Measurements from ENCODE around the gene SLC15A1.
A peak's percentile ranks its signal among the peaks of the same experiment; 100 is the strongest.

Gene SLC15A1

DNA sequence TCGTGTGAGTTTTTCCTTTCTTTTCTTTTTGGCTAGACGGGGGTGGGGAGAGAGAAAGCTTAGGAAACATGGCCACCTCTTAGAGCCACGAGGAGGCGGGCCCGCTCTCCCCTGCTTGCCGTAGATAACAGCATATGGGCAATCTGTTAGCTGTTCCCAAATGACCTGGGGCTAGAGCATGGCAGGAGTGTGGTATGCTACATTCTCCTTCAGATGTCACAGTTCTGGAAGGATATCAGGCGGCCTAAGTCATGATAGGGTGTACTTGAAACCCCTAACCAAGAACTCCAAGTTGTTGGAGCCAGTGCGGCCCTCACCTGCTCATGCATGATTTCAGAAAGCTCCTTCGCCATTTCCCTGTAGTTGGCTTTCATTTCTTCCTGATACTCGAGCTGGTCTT, 44.3 kb upstream of the SLC15A1 start:
- TF ChIP-seq, protein P1, sequence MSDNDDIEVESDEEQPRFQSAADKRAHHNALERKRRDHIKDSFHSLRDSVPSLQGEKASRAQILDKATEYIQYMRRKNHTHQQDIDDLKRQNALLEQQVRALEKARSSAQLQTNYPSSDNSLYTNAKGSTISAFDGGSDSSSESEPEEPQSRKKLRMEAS (IDR thresholded peaks at IDR 0.05; ENCODE audit: low read depth, low read length) = no peak
- no peak for TF ChIP-seq MYC (IDR thresholded peaks at IDR 0.05; ENCODE audit: low read depth, low read length)
- TF ChIP-seq, protein P2, sequence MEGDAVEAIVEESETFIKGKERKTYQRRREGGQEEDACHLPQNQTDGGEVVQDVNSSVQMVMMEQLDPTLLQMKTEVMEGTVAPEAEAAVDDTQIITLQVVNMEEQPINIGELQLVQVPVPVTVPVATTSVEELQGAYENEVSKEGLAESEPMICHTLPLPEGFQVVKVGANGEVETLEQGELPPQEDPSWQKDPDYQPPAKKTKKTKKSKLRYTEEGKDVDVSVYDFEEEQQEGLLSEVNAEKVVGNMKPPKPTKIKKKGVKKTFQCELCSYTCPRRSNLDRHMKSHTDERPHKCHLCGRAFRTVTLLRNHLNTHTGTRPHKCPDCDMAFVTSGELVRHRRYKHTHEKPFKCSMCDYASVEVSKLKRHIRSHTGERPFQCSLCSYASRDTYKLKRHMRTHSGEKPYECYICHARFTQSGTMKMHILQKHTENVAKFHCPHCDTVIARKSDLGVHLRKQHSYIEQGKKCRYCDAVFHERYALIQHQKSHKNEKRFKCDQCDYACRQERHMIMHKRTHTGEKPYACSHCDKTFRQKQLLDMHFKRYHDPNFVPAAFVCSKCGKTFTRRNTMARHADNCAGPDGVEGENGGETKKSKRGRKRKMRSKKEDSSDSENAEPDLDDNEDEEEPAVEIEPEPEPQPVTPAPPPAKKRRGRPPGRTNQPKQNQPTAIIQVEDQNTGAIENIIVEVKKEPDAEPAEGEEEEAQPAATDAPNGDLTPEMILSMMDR (IDR thresholded peaks at IDR 0.05; ENCODE audit: low read depth, low read length) = no peak
- no peak for TF ChIP-seq POLR2A (IDR thresholded peaks at IDR 0.05; ENCODE audit: extremely low read depth, insufficient read length)
- no peak overlapping the region for H3K4me3 ChIP-seq (ENCODE audit: low read depth, low read length)
- no peak for DNase-seq (ENCODE audit: low read depth)

DNA sequence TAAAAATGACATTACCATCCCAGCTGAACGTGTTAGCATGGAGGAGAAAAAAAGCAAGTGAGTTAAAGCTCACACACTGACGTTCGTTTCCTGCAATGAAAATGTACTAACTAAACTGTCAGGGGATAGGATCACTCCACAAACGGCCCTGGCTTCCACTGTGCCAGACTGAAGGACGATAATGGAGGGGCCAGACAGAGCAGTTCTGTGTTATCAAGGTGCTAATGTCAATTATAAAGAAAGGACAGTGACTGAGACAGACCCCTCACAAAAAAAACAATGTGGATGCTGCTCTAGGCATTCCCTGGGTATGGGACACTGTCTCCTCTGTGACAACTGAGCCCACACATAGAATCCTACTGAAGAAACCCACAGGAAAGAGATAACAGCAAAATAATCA, 43.7 kb upstream of the SLC15A1 start:
- TF ChIP-seq MYC (IDR thresholded peaks at IDR 0.05; ENCODE audit: low read depth, low read length) = no peak
- TF ChIP-seq, protein P2 (IDR thresholded peaks at IDR 0.05; ENCODE audit: low read depth, low read length) = no peak
- no peak for TF ChIP-seq POLR2A (IDR thresholded peaks at IDR 0.05; ENCODE audit: extremely low read depth, insufficient read length)
- TF ChIP-seq, protein P1 (IDR thresholded peaks at IDR 0.05; ENCODE audit: low read depth, low read length) = no peak
- DNase-seq (ENCODE audit: low read depth) = no peak
- H3K4me3 ChIP-seq (ENCODE audit: low read depth, low read length) = no peak overlapping the region

DNA sequence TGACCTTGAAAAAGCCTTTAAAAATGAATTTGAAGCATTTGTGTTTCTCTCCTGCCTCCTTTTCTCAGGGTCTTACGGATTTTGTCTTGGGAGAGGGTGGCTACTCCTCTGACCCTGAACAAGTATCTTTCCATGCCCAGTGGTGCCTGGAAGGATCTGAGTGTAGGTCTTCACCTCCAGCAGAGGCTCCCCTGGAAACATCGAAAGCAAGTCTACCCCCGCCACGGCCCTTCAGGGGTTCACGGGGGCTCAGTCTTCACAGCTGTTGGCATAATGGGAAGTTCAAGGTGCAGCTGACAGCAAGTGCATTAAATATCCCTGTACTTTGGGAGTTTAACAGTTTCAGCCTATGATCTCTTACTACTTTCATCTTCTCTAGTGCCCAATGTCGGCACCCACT, 42.7 kb upstream of the SLC15A1 start:
- no peak for DNase-seq (ENCODE audit: low read depth)
- H3K4me3 ChIP-seq (ENCODE audit: low read depth, low read length) = no peak overlapping the region
- TF ChIP-seq POLR2A (IDR thresholded peaks at IDR 0.05; ENCODE audit: extremely low read depth, insufficient read length) (no peak), MYC (IDR thresholded peaks at IDR 0.05; ENCODE audit: low read depth, low read length) (no peak)
- TF ChIP-seq, protein P2 (IDR thresholded peaks at IDR 0.05; ENCODE audit: low read depth, low read length) = no peak
- TF ChIP-seq, protein P1 (IDR thresholded peaks at IDR 0.05; ENCODE audit: low read depth, low read length) = no peak

DNA sequence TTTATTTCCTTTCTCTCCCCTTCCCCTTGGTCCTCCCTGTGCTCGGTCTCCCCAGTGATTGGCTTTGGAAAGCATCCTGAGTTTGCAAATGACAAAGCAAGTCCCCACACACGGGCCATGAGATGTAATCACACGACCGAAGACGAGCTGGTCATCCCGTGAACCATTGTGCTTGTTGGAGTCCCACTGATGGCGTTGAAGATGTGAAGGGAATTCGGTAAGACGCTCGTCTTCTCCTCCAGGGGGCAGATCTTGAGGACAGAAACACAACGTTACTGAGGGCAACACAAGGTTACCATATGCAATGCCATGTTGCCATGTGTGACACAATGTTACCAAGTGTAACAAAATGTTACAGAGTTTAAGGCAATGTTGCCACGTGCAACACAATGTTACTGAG, 42.0 kb upstream of the SLC15A1 start:
- no peak overlapping the region for H3K4me3 ChIP-seq (ENCODE audit: low read depth, low read length)
- TF ChIP-seq, protein P1 (IDR thresholded peaks at IDR 0.05; ENCODE audit: low read depth, low read length) = no peak
- TF ChIP-seq POLR2A (IDR thresholded peaks at IDR 0.05; ENCODE audit: extremely low read depth, insufficient read length) (no peak), MYC (IDR thresholded peaks at IDR 0.05; ENCODE audit: low read depth, low read length) (no peak)
- TF ChIP-seq, protein P2 (IDR thresholded peaks at IDR 0.05; ENCODE audit: low read depth, low read length) = no peak
- no peak for DNase-seq (ENCODE audit: low read depth)

DNA sequence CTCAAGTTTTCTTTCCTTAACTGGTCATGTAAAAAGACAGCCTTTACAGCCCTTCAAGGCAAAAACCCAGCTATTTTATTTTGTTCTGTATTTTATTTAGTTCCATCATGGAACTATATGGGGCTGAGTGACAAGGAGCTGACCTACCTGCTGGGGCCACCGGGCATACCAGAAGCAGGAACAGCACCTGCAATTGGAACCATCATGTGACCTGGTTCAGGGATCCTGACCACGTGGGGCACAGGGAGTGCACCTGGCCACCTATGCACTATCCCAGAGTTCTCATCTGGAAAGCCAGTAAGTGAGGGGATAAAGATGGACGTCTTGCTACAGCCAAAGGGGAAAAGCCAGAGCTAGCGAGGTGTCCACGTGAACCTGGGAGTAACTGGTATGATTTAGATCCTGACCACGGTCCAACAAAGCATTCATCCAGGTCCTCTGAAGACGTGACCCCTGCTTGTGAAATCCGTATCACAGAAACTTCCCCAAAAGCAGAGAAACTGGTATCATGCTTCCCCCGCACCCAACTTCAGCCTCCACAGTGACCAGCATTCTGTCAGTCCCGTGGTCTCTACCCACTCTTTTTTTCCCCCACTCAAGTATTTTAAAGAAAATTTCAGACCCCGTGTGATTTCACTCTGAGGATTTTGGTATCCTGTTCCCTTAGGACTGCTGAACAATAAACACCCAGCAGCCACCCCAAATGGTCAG, 40.5 kb upstream of the SLC15A1 start:
- no peak for DNase-seq (ENCODE audit: low read depth)
- no peak overlapping the region for H3K4me3 ChIP-seq (ENCODE audit: low read depth, low read length)
- TF ChIP-seq, protein P1 (IDR thresholded peaks at IDR 0.05; ENCODE audit: low read depth, low read length) = peak; percentile 23; the same call in 1 of the 2 replicates
- TF ChIP-seq MYC (IDR thresholded peaks at IDR 0.05; ENCODE audit: low read depth, low read length) = no peak

DNA sequence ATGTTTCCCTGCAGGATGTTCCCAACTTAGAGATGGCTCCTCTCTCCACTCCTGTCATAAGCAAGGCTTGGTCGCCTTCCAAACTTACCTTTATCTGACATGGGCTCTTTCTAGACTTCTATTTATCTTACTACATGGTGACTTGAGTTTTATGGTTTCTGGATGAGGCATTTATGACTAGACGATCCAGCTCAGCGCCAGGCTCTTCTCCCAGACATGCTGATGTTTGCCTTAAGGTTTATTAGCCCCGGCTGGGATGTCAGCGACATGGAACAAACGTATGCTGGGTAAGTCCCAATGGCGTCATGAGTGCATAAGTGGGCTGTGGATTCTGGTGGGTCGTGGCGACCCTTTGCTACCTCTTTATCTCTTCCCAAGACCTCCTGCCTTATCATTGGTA, 39.8 kb upstream of the SLC15A1 start:
- H3K4me3 ChIP-seq (ENCODE audit: low read depth, low read length) = no peak overlapping the region
- TF ChIP-seq POLR2A (IDR thresholded peaks at IDR 0.05; ENCODE audit: extremely low read depth, insufficient read length) = no peak
- TF ChIP-seq, protein P1 (IDR thresholded peaks at IDR 0.05; ENCODE audit: low read depth, low read length) = no peak
- TF ChIP-seq, protein P2 (IDR thresholded peaks at IDR 0.05; ENCODE audit: low read depth, low read length) = no peak
- no peak for DNase-seq (ENCODE audit: low read depth)
